Measurements from ENCODE around the gene JMJD7.

JMJD7 gene

DNA sequence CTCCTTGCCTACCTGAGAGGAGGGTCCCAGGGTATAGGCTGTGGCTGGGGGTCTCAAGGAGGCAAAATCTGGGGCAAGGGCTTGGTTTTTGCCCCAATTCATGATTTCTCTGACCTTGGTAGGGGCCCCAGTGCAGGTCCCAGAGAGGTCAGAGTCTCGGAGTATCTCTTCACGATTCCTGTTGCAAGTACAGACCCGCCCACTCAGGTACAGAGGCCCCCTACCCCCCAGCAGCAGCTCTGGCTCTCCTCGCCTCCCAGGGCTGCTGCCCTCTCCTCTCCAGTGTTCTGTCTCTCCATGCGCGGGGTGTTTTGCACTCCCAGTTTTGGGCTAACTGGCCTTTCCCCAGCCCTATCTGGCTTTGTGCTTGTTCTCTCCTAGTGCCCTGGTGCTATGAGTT is 5.4 kb upstream of the JMJD7 start:
- DNase-seq (ENCODE audit: low read depth in 2 of 2) = no peak

DNA sequence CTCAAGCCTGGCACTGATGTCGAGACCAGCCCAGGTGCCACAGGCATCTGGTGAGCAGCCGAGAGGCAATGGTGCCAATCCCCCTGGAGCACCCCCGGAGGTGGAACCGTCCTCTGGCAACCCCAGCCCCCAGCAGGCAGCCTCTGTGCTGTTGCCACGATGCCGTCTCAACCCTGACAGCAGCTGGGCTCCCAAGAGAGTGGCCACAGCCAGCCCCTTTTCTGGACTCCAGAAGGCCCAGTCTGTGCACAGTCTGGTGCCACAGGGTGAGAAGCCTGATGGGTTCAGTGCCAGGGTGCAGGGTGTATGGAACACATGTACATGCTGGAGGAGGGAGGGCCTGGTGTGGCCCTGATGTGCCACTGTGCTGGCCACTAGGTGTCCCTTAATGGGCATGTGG is 4.9 kb upstream of the JMJD7 start:
- DNase-seq (ENCODE audit: low read depth in 2 of 2) = no peak

DNA sequence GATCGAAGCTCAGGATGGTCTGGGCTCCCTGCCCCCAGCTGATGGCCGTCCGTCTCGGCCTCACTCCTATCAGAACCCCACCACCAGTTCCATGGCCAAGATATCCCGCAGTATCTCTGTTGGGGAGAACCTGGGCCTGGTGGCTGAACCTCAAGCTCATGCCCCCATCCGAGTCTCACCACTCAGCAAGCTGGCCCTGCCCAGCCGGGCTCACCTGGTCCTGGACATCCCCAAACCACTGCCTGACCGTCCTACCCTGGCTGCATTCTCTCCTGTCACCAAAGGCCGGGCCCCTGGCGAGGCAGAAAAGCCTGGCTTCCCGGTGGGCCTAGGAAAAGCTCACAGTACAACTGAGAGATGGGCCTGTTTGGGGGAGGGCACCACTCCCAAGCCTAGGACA is 4.4 kb upstream of the JMJD7 start:
- DNase-seq (ENCODE audit: low read depth in 2 of 2) = no peak

DNA sequence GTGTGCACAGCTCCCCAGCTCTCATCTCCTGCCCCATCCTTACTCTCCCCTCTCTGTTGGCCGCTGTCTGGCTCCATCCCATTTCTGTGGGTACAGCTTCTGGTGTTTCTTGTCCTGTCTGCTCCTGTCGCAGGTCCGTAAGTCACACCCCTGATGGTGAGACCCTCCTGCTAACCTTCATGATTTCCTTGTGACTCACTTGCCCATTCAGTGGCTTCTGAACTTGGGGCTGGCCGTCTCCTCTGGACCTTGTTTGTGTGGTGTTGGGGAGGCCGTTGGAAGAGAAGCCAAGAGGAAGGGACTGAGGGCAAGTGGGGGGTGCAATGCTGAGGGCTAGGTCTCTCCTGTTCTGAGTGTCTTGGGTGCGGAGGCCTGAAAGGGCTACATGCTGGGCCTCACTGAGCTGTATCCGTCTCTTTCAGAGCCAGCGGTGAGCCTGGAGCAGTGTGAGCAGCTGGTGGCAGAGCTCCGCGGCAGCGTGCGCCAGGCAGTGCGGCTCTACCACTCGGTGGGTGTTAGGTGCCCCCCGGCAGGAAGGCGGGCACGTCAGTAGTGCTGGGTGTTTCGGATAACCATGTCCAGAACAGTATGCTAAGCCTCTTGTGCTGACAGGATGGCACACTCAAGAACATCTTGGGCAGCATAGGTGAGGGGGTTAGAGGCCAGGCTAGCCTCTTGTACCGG is 3.7 kb upstream of the JMJD7 start:
- no peak for DNase-seq (ENCODE audit: low read depth in 2 of 2)

DNA sequence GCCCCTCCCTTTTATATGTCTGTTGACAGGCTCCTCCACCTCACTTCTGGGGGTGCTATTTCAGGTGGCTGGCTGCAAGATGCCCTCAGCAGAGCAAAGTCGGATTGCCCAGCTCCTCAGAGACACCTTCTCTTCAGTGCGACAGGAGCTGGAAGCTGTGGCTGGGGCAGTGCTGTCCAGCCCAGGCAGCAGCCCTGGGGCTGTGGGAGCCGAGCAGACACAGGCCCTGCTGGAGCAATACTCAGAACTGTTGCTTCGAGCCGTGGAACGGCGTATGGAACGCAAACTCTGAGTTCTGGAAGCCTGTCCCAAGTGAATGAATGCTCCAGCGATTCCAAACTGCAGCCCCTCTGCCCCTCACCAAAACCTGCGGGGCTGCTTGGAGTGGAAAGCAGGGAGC is 2.7 kb upstream of the JMJD7 start:
- DNase-seq (ENCODE audit: low read depth in 2 of 2) = no peak

DNA sequence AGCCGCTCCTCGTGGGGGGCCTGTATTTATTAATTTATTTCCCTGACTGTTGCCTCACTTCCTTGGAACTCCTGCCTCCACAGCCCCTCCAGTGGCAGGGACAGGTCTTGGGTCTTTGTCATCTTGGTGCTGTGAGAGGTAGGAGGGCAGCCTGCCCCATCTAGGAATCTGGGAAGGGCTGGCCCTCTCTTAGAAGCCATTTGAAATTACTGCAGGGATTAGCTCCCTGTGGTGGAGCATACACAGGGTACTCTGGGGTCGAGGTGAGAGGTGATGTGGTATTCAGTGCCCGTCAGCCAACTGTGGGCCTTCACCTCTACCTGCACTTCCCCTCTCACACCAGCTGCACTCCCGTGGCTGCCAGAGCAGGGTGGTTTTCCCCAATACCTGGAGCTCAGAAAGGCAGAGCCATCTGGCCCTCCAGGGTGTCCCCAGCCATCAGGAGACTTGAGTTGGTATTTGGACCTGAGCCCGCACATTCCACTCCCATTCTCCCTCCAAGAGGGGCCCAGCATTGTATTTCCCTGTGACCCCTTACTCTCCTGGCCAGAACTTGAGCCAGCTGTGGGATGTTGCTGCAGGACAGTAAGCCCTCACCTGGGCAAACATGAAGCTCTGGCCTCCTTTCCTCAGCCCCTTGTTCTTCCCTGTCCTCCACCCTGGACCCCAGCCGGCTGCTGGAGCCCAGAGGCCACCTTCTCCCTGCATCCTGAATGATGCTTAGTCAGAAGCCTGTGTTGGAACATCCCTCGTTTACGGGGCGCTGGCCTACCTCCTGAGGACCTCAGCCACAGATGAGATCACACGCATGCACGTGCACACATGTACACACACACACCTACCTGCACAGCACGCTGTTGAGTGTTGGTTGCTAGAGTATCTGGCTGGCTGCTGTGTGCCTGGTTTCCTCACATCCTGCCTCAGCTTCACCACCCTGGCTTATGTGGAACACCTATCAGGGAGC is 2.0 kb upstream of the JMJD7 start:
- no peak for DNase-seq (ENCODE audit: low read depth in 2 of 2)

DNA sequence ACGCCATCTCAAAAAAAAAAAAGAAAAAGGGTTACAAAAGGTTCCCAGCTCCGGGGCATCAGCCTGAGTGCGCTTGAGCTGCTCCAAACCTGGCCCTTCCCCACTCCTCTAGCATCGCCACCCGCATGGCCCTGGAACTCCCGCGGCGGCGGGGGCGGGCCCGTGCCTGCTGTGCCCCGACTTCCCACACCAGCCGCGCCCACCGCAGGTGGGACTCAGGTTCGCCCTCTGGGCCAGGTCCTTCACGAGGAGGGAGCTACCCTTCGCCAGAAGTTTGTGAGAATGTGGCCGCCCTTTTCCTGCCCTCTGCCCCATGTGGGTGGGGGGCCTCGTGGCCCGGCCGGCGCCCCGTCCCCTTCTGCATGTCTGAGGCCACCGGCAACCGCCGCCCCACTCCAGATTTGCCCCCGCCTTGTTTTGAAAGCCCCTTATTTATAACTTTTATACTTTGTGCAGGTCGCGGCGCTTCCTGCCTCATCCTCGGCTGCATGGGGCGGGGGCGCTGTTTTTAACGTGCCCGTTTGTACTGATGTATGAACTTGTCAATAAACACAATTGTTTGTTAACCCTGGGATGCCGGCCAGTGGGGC is 507 bp upstream of the JMJD7 start:
- DNase-seq (ENCODE audit: low read depth in 2 of 2) = no peak

DNA sequence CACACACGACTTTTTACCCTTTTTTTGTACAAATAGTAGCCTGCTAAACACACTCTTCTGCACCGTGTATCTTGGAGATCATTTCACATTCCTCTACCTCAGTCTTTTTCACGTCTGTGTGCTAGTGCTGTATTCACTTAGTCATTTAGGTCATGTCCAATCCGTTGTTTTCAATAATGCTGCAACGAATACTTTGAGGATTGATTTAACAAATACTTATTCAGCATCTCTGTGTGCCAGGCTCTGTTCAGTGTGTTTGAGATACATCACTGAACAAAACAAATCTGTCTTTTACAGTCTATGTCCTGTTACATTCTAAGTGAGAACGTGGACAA is 882 bp downstream of the JMJD7 start:
- no peak for DNase-seq (ENCODE audit: low read depth in 2 of 2)

DNA sequence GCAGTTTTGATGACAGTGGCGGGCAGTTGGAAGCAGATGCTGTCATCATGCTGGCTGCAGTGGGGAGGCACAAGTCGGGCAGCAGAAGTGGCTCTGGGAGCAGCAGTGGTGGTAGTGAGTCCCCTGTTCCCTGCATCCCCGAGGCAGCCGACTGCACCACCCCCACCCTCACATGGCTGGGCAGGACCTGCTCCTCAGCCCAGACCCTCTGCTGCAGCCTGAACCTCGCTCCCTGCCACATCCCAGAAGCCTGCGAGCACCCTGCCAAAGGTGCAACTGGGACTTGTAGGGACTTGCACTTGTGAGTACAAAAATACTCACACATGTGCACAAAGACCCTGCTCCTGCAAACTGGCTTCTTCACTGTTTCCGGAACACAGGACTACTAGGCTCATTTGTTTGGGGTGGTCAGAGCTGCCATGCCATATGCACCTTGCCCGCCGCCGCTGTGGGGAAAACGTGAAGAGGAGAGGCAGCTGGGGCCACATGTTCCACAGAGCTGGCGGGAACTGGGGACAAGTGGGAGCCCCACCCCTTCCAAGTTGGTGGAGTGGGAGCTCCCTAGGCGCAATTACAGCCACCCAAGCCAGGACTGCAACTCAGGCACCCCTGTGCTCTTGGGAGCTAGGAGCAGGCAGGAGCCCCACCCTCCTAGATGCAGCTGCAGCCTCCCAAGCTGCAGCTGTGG is 2.2 kb downstream of the JMJD7 start:
- no peak for DNase-seq (ENCODE audit: low read depth in 2 of 2)

DNA sequence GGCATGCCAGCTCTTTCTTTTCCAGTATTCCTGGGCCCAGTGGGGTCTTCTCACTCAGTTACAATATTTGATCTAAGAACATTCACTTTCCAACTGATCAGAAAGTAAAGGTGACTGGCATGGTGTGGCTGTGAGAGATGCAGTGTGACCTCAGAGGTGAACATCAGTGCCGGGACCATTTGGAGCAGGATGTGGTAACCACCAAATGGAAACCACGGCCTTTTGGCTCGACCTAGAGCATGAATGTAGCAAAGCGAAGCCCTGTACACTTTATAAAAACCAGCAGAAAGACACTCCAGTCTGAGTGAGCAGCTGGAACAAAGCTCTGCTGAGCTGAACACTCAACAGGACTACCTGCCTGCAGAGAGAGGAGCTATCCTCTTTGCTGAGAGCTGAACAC is 3.4 kb downstream of the JMJD7 start:
- peak in 1 of 2 donors; percentile 10 for DNase-seq (ENCODE audit: low read depth in 2 of 2)

DNA sequence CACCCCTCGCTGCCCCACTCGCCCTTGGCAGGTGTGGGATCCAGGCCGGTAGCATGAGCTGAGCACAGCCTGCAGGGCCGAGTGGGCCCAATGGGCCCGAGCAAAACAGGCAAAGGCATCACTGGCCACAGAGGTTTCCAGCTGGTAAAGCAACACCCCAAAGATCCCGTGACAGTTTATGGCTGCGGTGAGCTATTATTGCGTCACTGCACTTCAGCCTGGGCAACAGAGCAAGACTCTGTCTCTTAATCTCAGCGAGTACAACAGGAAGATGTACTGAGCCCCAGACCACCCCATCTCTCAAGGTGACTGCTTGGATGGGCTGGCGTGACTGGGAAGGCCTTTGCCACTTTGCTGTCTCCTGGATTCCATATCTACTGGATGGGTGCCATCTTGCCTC is 4.3 kb downstream of the JMJD7 start:
- no peak for DNase-seq (ENCODE audit: low read depth in 2 of 2)

DNA sequence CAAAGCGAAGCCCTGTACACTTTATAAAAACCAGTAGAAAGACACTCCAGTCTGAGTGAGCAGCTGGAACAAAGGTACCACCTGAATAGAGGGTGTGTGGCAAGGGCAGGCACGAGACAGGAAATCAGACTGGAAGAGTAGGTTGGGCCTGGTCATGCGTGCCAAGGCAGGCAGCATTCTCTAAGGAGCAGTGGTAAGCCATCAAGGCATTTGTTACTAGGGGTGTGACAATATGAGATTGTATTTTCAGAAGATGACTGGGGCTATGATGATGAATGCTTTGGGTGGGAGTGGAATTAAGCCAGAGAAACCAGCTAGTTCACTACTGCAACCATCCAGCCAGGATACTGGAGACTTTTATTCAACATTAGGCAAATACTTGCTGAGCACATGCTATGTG is 5.0 kb downstream of the JMJD7 start:
- DNase-seq (ENCODE audit: low read depth in 2 of 2) = no peak

DNA sequence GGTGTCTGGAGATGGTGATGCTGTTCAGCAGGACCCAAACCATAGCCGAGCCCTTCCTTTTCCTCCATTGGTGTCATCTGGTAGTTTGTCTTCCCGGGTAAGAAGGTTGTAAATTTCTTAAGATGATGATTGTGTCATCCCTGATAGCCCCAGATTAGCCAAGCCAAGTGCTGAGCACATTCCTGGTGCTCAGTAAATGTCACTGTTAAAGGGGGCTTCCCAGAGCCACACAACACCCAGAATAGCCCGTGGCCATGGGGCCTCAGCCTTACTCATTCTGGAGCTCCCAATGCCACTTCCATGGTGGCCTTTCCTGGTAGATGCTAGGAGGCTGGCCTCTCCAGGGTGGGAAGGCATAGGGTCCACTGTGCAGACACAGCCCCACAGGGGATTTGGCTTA is 6.2 kb downstream of the JMJD7 start:
- DNase-seq (ENCODE audit: low read depth in 2 of 2) = no peak

DNA sequence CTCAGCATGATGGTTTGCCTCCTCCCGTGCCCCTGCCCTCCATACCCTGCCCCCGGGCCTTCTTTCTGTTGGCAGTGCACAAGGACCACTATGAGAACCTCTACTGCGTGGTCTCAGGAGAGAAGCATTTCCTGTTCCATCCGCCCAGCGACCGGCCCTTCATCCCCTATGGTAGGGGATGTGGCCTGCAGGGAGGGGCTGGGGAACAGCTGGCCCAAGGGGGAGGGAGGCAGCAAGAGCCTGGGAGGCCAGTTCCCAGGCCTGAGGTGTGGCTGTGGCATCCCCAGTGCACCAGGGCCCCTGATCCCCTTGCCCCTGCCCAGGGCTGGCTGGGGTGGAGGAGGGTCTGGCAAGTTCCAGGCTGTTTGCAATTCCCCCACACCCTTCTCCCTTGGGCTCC is 8.2 kb downstream of the JMJD7 start:
- DNase-seq (ENCODE audit: low read depth in 2 of 2) = no peak

DNA sequence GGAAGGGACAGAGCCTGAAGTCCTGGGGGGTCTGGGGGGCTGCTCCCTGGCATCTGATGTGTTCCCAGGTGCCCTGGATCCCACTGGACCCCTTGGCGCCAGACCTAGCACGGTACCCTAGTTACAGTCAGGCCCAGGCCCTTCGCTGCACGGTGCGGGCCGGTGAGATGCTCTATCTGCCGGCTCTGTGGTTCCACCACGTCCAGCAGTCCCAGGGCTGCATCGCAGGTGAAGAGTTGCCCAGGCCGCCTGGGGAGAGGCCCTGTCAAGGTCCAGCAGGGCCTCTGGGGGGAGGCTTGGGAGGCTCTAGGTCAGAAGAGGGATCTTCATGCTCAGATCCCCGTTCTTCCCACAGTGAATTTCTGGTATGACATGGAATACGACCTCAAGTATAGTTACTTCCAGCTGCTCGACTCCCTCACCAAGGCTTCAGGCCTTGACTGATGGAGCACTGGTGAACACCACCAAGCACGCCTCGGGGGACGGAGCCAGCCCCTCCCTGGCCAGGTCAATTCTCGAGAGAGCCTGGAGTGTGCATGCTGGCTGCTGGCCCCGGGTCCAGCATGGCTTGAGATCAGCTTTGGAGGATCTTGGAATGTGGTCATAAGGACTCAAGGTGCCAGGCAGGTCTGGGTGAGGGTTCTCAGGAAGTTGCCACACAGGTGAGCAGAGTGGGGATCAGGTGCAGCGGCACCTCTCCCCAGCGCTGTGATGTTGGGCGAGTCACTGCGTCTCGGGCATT is 9.0 kb downstream of the JMJD7 start:
- no peak for DNase-seq (ENCODE audit: low read depth in 2 of 2)

DNA sequence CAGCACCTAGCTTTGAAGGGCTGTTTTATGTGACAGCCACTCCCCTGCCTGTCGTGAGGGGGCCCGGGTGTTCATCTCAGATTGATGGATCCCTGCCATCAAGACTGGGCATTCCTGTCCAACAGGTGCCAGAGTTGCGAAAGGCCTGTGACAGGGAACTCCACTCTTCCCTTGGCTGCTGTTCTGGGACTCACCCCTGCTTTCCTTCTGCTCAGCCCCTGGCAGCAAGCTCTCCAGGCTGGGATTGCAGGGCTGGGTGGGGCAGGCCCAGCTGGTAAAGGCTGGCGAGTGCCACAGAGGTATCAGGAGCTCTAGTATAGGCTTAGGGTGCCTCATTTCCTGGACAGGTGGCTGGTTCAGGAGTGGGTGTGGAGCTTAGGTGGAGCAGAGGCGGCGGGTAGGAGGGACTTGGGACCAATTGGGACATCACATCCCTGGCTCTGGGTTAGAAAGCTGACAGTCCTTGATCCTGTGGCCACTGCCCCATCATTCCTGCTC is 10.6 kb downstream of the JMJD7 start, which contains the start of gene PLA2G4B:
Gene PLA2G4B, plus strand, starts transcription at position 448 of the 498 bp plus-strand sequence. CDS start 67 bp downstream, outside the sequence.
- DNase-seq (ENCODE audit: low read depth in 2 of 2) = no peak

DNA sequence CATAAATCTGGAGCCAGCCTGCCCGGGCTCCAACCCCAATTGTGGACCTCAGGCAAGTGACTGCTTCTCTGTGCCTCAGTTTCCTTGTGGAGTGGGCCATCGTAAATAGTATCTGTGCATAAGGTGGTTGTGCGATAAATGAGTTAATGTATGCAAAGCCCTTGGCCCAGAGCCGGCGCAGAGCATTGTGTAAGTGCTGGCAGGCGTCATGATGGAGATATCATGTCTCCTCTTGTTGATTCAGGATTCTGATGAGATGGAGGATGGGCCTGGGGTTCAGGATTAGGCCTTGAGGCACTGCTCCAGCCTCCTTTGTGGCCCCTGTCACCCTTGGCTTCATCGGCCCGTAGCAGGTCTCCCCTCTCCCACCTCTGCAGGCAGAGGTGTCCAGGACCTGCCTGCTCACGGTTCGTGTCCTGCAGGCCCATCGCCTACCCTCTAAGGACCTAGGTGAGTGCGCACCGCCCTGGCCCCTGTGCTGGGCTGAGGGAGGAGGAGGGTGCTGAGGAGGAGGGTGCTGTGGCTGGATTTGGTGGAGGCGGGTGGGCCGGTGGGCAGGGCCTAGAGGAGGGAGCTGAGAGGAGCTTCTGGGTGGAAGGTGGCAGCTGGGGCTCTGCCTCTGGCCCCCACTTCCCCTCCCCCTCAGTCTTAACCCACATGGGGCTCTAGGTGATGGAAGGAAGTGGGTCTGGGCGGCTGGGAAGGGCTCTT is 12.0 kb downstream of the JMJD7 start:
- DNase-seq (ENCODE audit: low read depth in 2 of 2) = no peak

DNA sequence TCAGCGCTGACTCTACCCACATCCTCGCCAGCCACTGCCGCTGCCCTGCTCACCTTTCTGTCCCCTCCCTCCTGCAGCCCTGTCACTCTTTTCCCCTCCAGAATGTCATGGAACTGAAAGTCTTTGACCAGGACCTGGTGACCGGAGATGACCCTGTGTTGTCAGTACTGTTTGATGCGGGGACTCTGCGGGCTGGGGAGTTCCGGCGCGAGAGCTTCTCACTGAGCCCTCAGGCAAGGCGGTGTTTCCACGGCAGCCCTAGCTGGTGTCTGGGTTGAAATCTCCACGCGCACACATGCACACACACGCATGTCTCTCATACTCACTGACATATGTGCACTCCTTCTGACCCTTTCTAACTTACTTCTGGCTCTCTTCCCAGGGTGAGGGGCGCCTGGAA is 12.8 kb downstream of the JMJD7 start:
- no peak for DNase-seq (ENCODE audit: low read depth in 2 of 2)

DNA sequence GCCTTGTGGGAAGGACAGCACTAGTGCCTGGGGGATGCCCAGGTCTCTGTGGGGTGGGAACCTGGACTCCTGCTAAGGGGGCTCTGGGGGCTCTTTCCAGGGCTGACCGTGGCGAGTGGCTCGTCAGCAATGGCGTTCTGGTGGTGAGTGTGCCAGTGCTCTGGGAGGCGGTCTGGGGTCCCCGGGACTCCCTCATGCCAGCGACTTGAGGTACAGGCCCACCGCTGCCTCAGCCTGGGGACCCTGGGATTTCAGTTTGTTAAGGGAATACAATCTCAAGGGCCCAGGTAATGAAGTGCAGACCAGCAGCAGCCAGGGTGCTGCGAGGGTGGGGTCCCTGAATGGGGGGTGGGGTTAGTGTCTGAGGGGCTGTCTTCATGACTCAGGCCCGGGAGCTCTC is 13.2 kb downstream of the JMJD7 start:
- no peak for DNase-seq (ENCODE audit: low read depth in 2 of 2)

DNA sequence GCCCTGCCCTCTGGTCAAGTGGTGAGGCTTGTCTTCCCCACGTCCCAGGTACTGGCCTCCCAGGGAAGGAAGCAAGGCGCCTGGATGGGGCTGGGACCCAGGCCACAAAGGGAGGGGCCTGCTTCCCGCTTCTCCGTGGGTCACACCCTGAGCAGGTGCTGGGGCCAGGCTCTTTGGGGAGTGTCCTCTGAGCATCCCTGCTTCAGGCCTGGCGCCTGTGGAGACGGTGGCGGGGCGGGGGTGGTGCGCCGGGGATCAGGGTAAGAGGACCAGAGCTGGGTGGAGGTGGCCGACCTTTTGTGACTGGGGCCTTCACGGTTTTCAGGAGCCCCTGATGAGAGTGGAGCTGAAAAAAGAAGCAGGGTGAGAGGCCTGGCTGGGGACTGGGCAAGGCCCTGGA is 14.3 kb downstream of the JMJD7 start:
- DNase-seq (ENCODE audit: low read depth in 2 of 2) = no peak

DNA sequence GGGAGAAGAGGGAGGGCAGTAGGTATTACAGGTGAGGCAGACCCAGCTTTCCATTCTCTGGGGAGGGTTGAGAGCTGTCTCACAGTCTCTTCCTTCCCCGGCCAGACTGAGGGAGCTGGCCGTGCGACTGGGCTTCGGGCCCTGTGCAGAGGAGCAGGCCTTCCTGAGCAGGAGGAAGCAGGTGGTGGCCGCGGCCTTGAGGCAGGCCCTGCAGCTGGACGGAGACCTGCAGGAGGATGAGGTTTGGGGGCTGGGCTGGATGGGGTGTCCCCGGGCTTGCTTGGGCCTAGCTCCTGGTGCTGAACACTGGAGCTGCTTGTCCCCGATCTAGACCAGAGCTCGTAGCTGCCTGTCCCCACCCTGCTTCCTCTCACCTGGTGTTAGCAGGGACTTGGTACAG is 15.7 kb downstream of the JMJD7 start:
- DNase-seq (ENCODE audit: low read depth in 2 of 2) = no peak

All from stimulated activated CD8-positive, alpha-beta memory T cell treated with anti-CD3 and anti-CD28 coated beads, Interleukin-7, amount 100 ng/mL, for 1 hour (primary cell).